Fibroblast of lung (primary cell): ENCODE results near the gene SLC12A1.

Experiments
- CTCF ChIP-seq, 2 donors: IDR thresholded peaks in 1 of 2; conservative IDR thresholded peaks in 1 of 2; 1 replicate in 1 of 2; 2 replicates in 1 of 2; pipeline ENCODE4 v1.5.1; 2011 to 2012; ENCODE audit warnings: low read length in 2 of 2, control low read depth in 1 of 2, inconsistent platforms in 1 of 2, low read depth in 1 of 2, mild to moderate bottlenecking in 1 of 2
- EZH2 ChIP-seq: IDR thresholded peaks from 2 replicates; pipeline ENCODE4 v1.5.1; 2012; ENCODE audit warnings: low read length, control low read depth, mild to moderate bottlenecking; ENCODE audit errors: missing control alignments

GRCh38 chr15:48279608-48280007 lies 73.5 kb downstream of the SLC12A1 start:
- TF ChIP-seq CTCF (conservative IDR thresholded peaks at IDR 0.05 in 1 of 2, IDR thresholded peaks at IDR 0.05 in 1 of 2; ENCODE audit: low read depth in 1 of 2, low read length in 2 of 2) (no peak), EZH2 (no peak)
